NCI-H187 treated with DMSO at 0.1 percent for 48 hours (cell line): ENCODE data around the gene PAX4.

ENCODE experiments used
- DNase-seq: peaks from one replicate; lab custom pipeline; 2025; lab: John Stamatoyannopoulos, UW

Gene PAX4, protein sequence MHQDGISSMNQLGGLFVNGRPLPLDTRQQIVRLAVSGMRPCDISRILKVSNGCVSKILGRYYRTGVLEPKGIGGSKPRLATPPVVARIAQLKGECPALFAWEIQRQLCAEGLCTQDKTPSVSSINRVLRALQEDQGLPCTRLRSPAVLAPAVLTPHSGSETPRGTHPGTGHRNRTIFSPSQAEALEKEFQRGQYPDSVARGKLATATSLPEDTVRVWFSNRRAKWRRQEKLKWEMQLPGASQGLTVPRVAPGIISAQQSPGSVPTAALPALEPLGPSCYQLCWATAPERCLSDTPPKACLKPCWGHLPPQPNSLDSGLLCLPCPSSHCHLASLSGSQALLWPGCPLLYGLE

GRCh38 chr7:127618042-127618441, at the start of gene PAX4:
PAX4 (minus strand) TSS chr7:127618142; CDS start chr7:127615928, 2,214 bp downstream.
- DNase-seq: no peak

DNA sequence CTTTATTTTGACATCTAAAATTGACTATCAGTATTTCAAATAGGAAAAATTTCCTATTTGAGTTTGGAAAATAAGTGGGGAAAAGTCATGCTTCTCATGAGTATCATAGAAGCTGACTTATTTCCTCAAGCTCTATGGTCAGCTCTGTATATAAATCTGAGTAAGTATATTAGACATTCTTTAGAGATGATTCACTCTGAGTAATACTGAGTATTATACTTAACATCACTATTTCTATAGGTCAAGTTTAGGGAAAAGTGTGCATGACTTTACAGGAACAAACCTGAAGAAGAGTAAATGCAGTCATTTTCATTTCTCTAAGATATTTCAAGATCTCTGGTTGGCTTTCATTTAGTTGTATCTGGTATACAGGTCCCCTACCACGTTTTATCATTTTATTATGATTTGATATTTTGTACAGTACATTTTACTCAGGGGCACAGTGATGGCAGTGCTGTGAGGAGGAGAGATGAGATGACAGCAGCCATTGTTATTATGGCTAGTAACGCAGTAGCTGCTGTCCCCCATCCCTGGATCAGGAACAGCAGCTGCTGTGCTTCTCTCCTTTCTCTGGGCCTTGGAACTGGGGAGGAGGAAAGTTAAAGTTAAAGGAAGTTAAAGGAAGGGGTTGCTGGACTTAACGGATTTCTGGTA, 49.2 kb upstream of the PAX4 start:
- no peak for DNase-seq

DNA sequence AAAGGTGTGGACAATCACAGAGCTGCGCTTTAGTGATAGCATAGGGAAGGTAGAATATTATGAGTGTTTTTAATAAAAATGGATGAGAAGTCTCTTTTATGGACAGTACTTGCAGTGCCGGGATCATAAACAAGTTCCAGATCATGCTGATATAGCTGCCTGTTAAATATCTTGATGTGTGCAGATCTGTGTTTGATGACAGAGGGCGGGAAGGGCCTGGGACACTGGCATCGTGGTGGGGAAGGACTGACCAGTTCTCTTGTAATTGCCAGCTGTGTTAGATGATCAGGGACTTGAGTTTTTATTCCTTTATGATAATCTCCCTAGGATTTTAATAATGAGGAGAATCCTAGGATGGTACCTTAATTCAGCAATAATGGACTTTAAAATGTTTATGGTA, 48.7 kb upstream of the PAX4 start:
- no peak for DNase-seq

DNA sequence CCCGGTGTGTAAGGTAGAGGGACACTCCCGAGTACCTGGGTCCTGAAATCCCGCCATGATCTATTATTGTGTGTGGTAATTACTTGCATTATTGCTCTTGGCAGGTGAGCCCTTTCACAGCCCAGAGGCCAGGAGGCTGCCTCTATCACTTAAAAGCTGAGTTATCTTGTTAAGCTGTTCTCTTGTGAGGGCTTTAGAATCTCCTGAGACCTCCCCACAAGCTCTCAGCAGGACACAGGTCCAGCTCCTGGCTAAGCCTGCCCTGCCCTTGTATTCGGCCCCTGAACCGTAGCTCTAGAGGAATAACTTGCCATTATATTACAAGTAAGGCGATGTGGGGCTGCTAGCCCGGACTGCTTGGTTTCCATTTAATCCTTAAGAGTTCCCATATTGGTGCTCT, 48.0 kb upstream of the PAX4 start:
- DNase-seq: no peak

- no peak for DNase-seq
These were observed 41.2 kb upstream of the PAX4 start for GRCh38 chr7:127658970-127659630.

- DNase-seq: no peak
These were observed 39.6 kb upstream of the PAX4 start for GRCh38 chr7:127657500-127657899.

GRCh38 chr7:127655720-127656119, 37.8 kb upstream of the PAX4 start:
- DNase-seq: no peak

GRCh38 chr7:127654404-127655394, 36.8 kb upstream of the PAX4 start:
- no peak for DNase-seq

GRCh38 chr7:127653396-127653795, 35.5 kb upstream of the PAX4 start:
- no peak for DNase-seq

DNA sequence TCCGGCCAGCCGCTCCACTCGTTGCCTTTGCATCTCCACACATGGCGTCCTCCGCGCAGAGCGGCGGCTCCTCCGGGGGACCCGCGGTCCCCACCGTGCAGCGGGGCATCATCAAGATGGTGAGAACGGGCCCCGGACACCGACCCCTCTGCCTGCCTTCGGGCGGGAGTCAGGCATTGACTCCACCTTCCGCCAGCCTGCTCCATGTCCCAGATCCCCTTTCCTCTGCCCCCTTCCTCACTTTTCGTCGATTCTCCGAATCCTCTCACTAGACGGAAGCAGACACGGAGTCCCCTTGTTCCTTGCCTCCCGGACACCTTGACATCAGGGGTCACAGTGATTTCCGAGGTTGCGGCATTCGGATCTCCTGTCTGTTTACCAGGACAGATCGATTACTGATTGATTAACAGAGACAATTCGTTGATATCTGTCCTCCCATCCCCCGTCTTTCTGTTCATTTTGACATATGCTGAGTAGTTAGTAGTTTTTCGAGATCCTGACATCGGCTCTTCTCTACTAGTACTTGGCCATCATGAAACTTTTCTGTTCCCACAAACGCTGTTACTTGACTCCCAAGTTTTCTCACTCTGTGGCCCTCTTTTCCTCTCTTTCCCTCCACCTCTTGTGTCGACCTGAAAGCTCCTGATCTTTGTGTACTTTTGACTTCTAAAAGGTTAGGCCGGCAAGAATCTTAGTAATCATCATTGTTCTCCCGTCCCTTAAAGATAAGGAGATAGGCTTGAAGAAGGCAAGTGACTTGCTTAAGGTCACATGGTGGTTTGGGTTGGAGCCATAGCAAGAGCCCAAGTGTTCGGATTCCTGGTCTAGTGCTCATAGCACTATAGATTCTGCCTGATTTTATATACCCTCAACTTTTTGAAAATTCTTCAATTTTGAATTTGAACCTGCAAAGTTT, 34.6 kb upstream of the PAX4 start:
- no peak for DNase-seq

GRCh38 chr7:127651556-127652332, 33.8 kb upstream of the PAX4 start, which contains the start of gene SND1:
SND1 (plus strand) TSS chr7:127652194; CDS start chr7:127652374, 180 bp downstream.
- DNase-seq: peak; percentile 99

DNA sequence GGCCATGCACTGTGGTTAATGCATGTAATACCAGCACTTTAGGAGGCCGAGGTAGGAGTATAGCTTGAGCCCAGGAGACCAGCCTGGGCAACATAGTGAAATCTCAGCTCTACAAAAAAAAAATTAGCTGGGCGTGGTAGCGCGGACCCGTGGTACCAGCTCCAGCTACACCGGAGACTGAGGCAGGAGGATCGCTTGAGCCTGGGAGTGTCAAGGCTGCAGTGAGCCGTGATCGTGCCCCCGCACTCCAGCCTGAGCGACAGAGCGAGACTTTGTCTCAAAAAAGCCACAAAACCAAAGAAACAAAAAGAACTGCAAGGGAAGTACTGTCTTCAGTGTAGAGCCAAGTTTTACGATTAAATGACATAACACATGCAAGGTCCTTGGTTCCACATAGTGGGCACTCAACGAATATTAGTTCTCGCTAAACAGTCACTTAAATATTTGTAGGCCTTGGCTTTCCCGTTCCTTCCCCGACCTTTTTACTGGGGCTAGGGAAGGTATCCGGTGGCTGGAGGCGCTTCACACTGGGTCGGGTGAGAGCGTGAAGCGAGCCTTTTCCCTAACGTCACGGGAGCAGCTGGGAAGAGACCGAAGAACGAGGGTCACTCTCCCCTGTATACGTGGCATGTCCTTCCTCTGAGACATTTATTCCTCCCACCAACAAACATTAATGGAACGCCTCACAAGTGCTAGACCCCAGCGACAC, 33.1 kb upstream of the PAX4 start:
- DNase-seq: no peak

DNA sequence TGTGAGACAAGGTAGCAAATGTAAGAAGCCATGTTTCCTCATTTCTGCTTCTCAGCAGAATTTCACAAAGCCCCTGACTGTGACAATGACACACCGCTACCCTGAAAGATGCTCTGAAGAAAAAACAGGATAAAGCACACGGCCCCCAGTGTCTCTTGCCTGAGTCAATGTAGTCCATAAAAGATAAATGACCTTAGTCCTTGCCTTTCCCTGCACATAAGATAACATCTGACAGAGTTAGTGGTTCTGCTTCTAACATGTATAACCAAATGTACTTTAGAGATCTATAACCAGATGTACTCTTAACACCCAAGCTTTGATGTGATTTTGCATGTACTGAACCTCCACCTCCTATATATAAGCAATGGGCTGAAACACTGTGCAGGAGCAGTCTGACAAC, 31.0 kb upstream of the PAX4 start:
- DNase-seq: no peak

- DNase-seq: no peak
These were observed 29.7 kb upstream of the PAX4 start for GRCh38 chr7:127647636-127648035.

DNA sequence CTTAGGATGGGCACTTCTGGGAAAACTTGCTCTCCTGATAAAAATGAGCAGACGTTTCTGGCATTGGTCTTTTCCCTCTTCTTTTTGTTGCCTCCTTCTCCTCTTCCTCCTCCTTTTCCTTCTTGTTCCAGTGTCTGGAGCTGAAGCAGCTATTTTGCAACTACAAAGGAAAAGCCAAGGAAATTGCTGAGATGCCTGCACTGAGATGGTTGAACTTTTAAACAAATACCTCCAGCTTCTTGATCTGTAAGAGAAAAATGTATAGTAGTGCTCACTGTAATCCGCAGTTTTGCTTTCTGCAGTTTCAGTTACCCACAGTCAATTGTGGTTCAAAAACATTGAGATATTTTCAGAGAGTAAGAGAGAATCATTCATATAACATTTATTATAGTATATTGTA, 26.5 kb upstream of the PAX4 start:
- DNase-seq: no peak

DNA sequence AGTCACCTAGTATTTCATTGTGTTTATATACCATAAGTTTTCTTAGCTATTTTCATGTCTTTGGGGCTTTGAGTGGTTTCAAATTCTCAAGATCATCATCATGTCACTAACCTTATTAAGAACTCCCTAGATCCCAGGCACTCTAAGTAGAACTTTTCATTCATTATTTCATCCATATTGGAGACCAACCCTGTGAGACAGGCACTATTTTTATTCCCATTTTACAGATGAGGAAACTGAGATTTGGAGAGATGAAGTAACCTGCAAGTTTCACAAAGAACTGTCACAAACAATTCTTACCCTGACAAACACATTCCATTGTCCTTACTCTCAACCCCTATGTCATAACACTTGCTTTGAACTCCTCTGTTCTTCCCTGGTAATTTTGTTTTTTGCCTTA, 20.3 kb upstream of the PAX4 start:
- DNase-seq: no peak

GRCh38 chr7:127635659-127636285, 17.8 kb upstream of the PAX4 start:
- DNase-seq: no peak

DNA sequence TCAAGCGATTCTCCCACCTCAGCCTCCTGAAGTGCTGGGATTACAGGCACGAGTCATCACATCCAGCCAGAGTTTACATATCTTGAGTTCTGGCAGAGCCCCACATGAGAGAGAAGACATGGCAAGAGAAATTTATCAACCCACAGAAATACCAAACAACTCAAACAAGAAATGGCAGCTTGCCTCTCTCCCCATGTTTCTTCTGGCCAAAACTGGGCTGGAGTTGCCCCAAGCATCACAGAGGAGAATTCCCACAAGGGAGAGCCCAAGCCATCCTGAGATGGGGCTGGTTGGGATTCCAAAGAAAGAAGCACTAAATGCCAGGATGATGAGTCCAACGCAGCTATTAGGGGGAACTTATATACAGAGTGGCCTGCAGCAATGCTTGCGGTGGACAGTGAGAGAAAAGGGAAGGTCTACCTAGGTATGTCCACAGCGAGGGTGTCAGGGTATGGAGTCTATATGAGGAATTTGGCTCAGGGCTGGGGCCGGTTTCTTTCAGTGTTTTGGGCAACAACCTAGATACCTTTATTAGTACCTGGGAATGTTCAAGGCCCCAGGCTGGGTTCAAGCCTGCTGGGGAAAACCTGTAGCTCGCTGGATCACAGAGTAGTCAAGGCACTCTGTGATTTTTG, 14.5 kb upstream of the PAX4 start:
- DNase-seq: no peak
